Caco-2 (cell line): Measurements from ENCODE around the gene KPNA6. TPM values are rescaled to one million over a fixed set of nuclear protein-coding genes. Genes with fewer than 3 reads are reported as not detected.
A peak's percentile ranks its signal among the peaks of the same experiment; 100 is the strongest.

ENCODE experiments used
- BruUV-seq: library from RNA; stranded (reverse); fragments of 400-500 nt; replicated peaks from 2 replicates; lab custom pipeline; 2021; lab: Mats Ljungman, UMichigan
- CTCF ChIA-PET: fragments of 300-600 bp; sonication (Branson Sonifier 250); formaldehyde crosslinking; loops from one replicate; lab custom pipeline; 2022; ENCODE audit warnings: antibody characterized with exemption; lab: Charles Lee
- POLR2A ChIA-PET: fragments of 300-600 bp; sonication (Branson Sonifier 250); formaldehyde crosslinking; loops from one replicate; lab custom pipeline; 2022; ENCODE audit warnings: antibody characterized with exemption; lab: Charles Lee
- DNase-seq, 2 experiments: peaks; one replicate each; pipeline versions ENCODE4 v3.0.0 to v3.0.0-alpha.2; 2020 to 2022
- H3K27me3 ChIP-seq: replicated peaks from 2 replicates; pipeline ENCODE4 v1.6.0; 2011; ENCODE audit warnings: low read length; ENCODE audit not compliant: control insufficient read depth, insufficient read depth
- H3K36me3 ChIP-seq: 2 replicates; pipeline ENCODE4 v1.5.1; 2011; ENCODE audit warnings: low read length; ENCODE audit not compliant: control insufficient read depth, insufficient read depth
- H3K4me1 ChIP-seq: fragments of 250-450 bp; sonication (Bioruptor Pico); 2 replicates; pipeline ENCODE4 v1.5.1; 2020; ENCODE audit warnings: mild to moderate bottlenecking
- H3K4me3 ChIP-seq: 2 replicates; pipeline ENCODE4 v1.5.1; 2011; ENCODE audit warnings: low read depth, mild to moderate bottlenecking, control low read depth, low read length
- H3K9me3 ChIP-seq: fragments of 250-450 bp; sonication (Bioruptor Pico); 2 replicates; pipeline ENCODE4 v1.5.1; 2020; ENCODE audit warnings: mild to moderate bottlenecking, moderate library complexity
- H3K27ac Mint-ChIP-seq: one replicate; pipeline ENCODE4 v1.8.0; 2022; ENCODE audit warnings: mixed read lengths; ENCODE audit not compliant: unreplicated experiment
- H3K27me3 Mint-ChIP-seq: one replicate; pipeline ENCODE4 v1.8.0; 2022; ENCODE audit warnings: mixed read lengths; ENCODE audit not compliant: insufficient read depth, unreplicated experiment
- H3K36me3 Mint-ChIP-seq: one replicate; pipeline ENCODE4 v1.8.0; 2022; ENCODE audit warnings: mild to moderate bottlenecking, mixed read lengths; ENCODE audit not compliant: insufficient read depth, unreplicated experiment
- H3K4me1 Mint-ChIP-seq: one replicate; pipeline ENCODE4 v1.8.0; 2022; ENCODE audit warnings: low read depth, mixed read lengths; ENCODE audit not compliant: unreplicated experiment
- H3K4me3 Mint-ChIP-seq: one replicate; pipeline ENCODE4 v1.8.0; 2022; ENCODE audit warnings: mild to moderate bottlenecking, moderate library complexity, mixed read lengths; ENCODE audit not compliant: unreplicated experiment
- H3K9me3 Mint-ChIP-seq: one replicate; pipeline ENCODE4 v1.8.0; 2022; ENCODE audit warnings: mixed read lengths; ENCODE audit not compliant: unreplicated experiment
- intact Hi-C: fragments of 100-400 bp; cut with micrococcal nuclease; formaldehyde crosslinking; loops from one replicate; pipeline ENCODE4 v1.10.0; 2022; ENCODE audit not compliant: unreplicated experiment
- total RNA-seq: library from RNA; stranded (reverse); gene quantifications from 2 replicates; pipeline ENCODE4 v1.2.3, GENCODE V29; 2022
- TF ChIP-seq, protein P1 (sequence below), 2 experiments: fragments of 200-600 bp in 1 of 2; IDR thresholded peaks; 1 replicate in 1 of 2; 2 replicates in 1 of 2; pipeline versions ENCODE4 v1.5.1 to v1.8.0; 2011 to 2022; ENCODE audit warnings: antibody characterized with exemption in 1 of 2, control low read depth in 1 of 2, inconsistent platforms in 1 of 2, low read depth in 1 of 2, low read length in 1 of 2, mild to moderate bottlenecking in 1 of 2, moderate library complexity in 1 of 2; ENCODE audit not compliant: insufficient read depth in 1 of 2, severe bottlenecking in 1 of 2, unreplicated experiment in 1 of 2

KPNA6 gene
- total RNA-seq, 1 experiment from 2014 or later = 52.8 TPM

DNA sequence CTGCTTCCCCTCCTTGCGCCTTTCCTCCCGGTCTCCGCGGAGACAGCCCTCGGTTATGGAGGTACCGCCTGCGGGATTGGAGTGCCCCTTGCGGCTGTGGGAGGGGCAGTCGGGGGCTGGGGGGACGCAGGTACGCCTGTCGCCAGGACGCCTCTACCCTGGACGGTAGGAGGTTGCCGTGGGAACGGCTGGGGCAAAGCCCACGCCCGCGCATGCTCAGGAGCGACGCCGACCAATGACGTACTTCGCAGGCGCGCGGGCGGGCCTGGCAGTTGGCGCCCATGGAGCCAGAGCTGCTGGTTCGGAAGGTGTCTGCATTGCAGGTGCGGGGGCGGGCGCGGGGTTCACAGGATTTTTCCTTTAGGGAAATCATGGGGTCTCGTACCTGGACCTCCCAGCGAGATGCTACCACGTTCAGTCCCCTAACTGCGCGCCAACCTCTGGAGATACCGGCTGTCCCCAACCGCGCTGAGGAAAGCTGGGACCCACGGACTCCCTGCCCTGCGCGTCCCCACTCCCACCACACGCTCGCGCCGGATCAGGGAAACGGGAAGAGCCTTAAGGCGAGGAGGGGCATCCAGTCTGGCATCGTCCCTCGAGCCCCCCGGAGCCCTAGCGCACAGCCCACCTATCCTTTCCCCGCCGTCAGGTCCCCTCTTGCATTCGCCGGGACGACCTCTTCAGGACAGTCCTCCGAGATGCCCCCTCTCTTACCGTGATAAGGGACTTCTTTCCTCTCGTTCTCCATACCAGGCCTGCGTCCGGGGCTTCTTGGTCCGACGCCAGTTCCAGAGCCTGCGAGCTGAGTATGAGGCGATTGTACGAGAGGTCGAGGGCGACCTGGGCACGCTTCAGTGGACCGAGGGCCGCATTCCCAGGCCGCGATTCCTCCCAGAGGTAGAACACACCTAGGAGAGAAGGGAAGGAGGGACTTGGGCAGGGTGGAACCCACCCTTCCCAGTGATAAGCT is 97.8 kb downstream of the KPNA6 start, which contains the start of gene IQCC:
Gene IQCC, plus strand, starts transcription at position 271 of the 970 bp plus-strand sequence. Its CDS starts 11 bp downstream, at position 282.
- no peaks in the 10 kb centered on the region for H3K4me1 Mint-ChIP-seq
- POLR2A ChIA-PET = interaction anchor here (0.7 to 0.8 kb wide), 2 partner anchors 10 to 27 kb away, joined by 3 to 4 read pairs; partner anchors contain the start of gene TXLNA
- no peaks in the 10 kb centered on the region for H3K9me3 Mint-ChIP-seq
- Histone ChIP-seq H3K9me3 (no peaks in the 10 kb centered on the region), H3K4me1 (peaks cover 4% of the 10 kb centered on the region; the same call in 1 of the 2 replicates), H3K27me3 (no peaks in the 10 kb centered on the region), H3K4me3 (peak within 1 kb of the TSS; percentile 68), H3K36me3 (no peaks in the 10 kb centered on the region)
- peak; percentile 89 to 91 for DNase-seq
- CTCF ChIA-PET = interaction anchor here (1.6 kb wide), 1 partner anchor 10 kb away, joined by 5 read pairs; no protein-coding TSS in a partner anchor
- TF ChIP-seq, protein P1, sequence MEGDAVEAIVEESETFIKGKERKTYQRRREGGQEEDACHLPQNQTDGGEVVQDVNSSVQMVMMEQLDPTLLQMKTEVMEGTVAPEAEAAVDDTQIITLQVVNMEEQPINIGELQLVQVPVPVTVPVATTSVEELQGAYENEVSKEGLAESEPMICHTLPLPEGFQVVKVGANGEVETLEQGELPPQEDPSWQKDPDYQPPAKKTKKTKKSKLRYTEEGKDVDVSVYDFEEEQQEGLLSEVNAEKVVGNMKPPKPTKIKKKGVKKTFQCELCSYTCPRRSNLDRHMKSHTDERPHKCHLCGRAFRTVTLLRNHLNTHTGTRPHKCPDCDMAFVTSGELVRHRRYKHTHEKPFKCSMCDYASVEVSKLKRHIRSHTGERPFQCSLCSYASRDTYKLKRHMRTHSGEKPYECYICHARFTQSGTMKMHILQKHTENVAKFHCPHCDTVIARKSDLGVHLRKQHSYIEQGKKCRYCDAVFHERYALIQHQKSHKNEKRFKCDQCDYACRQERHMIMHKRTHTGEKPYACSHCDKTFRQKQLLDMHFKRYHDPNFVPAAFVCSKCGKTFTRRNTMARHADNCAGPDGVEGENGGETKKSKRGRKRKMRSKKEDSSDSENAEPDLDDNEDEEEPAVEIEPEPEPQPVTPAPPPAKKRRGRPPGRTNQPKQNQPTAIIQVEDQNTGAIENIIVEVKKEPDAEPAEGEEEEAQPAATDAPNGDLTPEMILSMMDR (IDR thresholded peaks at IDR 0.05; ENCODE audit: insufficient read depth in 1 of 2, low read depth in 1 of 2, low read length in 1 of 2, severe bottlenecking in 1 of 2, unreplicated experiment in 1 of 2) = peak; percentile 9 to 28
- intact Hi-C loops = no loop called here
- BruUV-seq = TSS peak; percentile 70
- H3K4me3 Mint-ChIP-seq = peak within 1 kb of the TSS; percentile 90
- H3K27ac Mint-ChIP-seq = peak within 1 kb of the TSS; percentile 89
- H3K27me3 Mint-ChIP-seq = no peaks in the 10 kb centered on the region
- H3K36me3 Mint-ChIP-seq = peaks cover 23% of the 10 kb centered on the region

DNA sequence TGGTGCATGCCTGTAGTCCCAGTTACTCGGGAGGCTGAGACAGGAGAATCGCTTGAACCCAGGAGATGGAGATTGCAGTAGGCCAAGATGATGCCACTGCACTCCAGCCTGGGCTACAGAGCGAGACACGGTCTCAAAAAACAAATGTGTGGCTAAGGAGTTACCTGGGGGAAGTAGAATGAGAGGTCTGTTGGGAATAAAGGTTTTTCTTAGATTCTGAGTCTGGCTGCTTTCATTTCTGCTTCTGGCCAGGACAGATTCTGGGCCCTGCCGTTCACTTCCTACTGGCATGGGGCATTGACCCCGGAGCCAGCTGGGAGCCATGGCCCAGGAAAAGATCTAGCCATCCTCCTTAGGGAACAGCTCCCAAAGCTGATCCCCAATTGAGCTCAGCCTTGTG is 100.6 kb downstream of the KPNA6 start:
- CTCF ChIA-PET = no interaction called here

DNA sequence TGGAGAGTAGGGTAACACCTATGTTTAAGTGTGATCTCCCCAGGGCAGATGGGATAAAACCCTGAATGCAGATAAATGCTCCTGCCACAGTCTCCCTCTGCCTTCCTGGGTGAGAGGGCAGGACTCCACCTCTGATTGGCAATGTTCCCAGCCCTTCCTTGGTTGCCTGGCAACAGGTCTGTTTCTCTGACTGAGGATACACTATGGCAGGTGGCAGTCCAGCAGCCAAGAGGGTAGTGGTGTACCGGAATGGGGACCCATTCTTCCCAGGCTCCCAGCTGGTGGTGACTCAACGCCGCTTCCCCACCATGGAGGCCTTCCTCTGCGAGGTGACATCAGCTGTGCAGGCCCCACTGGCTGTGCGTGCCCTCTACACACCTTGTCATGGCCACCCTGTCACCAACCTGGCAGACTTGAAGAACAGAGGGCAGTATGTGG is 101.1 kb downstream of the KPNA6 start, which contains the start of gene DCDC2B:
Gene DCDC2B, plus strand, starts transcription at position 199 of the 438 bp plus-strand sequence. Its CDS starts 5 bp downstream, at position 204.
- H3K27me3 ChIP-seq = no peaks in the 10 kb centered on the region
- ChIA-PET CTCF (no interaction called here), POLR2A (no interaction called here)
- intact Hi-C loops = no loop called here
- Mint-ChIP-seq H3K4me3 (no peak within 1 kb of the TSS), H3K27ac (no peak within 1 kb of the TSS), H3K27me3 (no peaks in the 10 kb centered on the region), H3K4me1 (no peaks in the 10 kb centered on the region), H3K36me3 (peaks cover 16% of the 10 kb centered on the region), H3K9me3 (no peaks in the 10 kb centered on the region)
- no peaks in the 10 kb centered on the region for H3K9me3 ChIP-seq
- DNase-seq = no peak
- no peaks in the 10 kb centered on the region for H3K4me1 ChIP-seq
- H3K4me3 ChIP-seq = no peak within 1 kb of the TSS
- TF ChIP-seq, protein P1 (IDR thresholded peaks at IDR 0.05; ENCODE audit: insufficient read depth in 1 of 2, low read depth in 1 of 2, low read length in 1 of 2, severe bottlenecking in 1 of 2, unreplicated experiment in 1 of 2) = no peak
- H3K36me3 ChIP-seq = no peaks in the 10 kb centered on the region
- BruUV-seq = no TSS peak

More for the DNA sequence above, 100.6 kb downstream of the KPNA6 start:
- H3K36me3 Mint-ChIP-seq = peaks cover 16% of the 10 kb centered on the region
- intact Hi-C loops = no loop called here
- no peak overlapping the region for H3K4me3 Mint-ChIP-seq
- Histone ChIP-seq H3K9me3 (no peaks in the 10 kb centered on the region), H3K36me3 (no peaks in the 10 kb centered on the region), H3K4me1 (no peaks in the 10 kb centered on the region), H3K27me3 (no peaks in the 10 kb centered on the region), H3K4me3 (no peak overlapping the region)
- no peaks in the 10 kb centered on the region for H3K9me3 Mint-ChIP-seq
- POLR2A ChIA-PET = no interaction called here
- no TSS peak for BruUV-seq
- no peak for DNase-seq
- H3K27ac Mint-ChIP-seq = no peak overlapping the region
- no peaks in the 10 kb centered on the region for H3K4me1 Mint-ChIP-seq
- no peaks in the 10 kb centered on the region for H3K27me3 Mint-ChIP-seq
- TF ChIP-seq, protein P1 (IDR thresholded peaks at IDR 0.05; ENCODE audit: insufficient read depth in 1 of 2, low read depth in 1 of 2, low read length in 1 of 2, severe bottlenecking in 1 of 2, unreplicated experiment in 1 of 2) = no peak
